HG02588 (cell line): ENCODE measurements around the gene TMEM245.

ENCODE experiments used
- ATAC-seq: cut with Tn5 transposase; IDR thresholded peaks from one replicate; pipeline ENCODE4 v1.9.1; 2021; ENCODE audit warnings: mild to moderate bottlenecking, moderate library complexity; ENCODE audit not compliant: unreplicated experiment

TMEM245 gene

GRCh38 chr9:109119439-109120203, at the start of gene TMEM245:
Gene TMEM245 (minus strand): TSS chr9:109119947. CDS start chr9:109119913, 34 bp downstream.
- ATAC-seq, result peak; percentile 88

- no peak for ATAC-seq
Observed at GRCh38 chr9:109168170-109168569, 48.4 kb upstream of the TMEM245 start.

- no peak for ATAC-seq
Observed at GRCh38 chr9:109167716-109168115, 48.0 kb upstream of the TMEM245 start.

GRCh38 chr9:109166771-109167601, 47.2 kb upstream of the TMEM245 start, which contains the start of gene FRRS1L:
Gene FRRS1L (minus strand): TSS chr9:109167249. CDS start chr9:109167138, 111 bp downstream.
- no peak for ATAC-seq

- no peak for ATAC-seq
Observed at GRCh38 chr9:109166171-109166770, 46.5 kb upstream of the TMEM245 start.

GRCh38 chr9:109164042-109164441, 44.3 kb upstream of the TMEM245 start:
- ATAC-seq, result no peak

- ATAC-seq, result no peak
Observed at GRCh38 chr9:109163194-109163593, 43.4 kb upstream of the TMEM245 start.

- no peak for ATAC-seq
Observed at GRCh38 chr9:109162677-109163076, 42.9 kb upstream of the TMEM245 start.

- no peak for ATAC-seq
Observed at GRCh38 chr9:109161471-109161870, 41.7 kb upstream of the TMEM245 start.

GRCh38 chr9:109159583-109159982, 39.8 kb upstream of the TMEM245 start:
- no peak for ATAC-seq

- no peak for ATAC-seq
Observed at GRCh38 chr9:109158651-109159050, 38.9 kb upstream of the TMEM245 start.

GRCh38 chr9:109156708-109157107, 37.0 kb upstream of the TMEM245 start:
- ATAC-seq, result no peak

- ATAC-seq, result no peak
Observed at GRCh38 chr9:109150925-109151545, 31.3 kb upstream of the TMEM245 start.

GRCh38 chr9:109149722-109150121, 30.0 kb upstream of the TMEM245 start:
- ATAC-seq, result no peak

GRCh38 chr9:109149089-109149488, 29.3 kb upstream of the TMEM245 start:
- ATAC-seq, result no peak

- ATAC-seq, result no peak
Observed at GRCh38 chr9:109145051-109145450, 25.3 kb upstream of the TMEM245 start.

GRCh38 chr9:109143881-109144562, 24.3 kb upstream of the TMEM245 start:
- ATAC-seq, result peak; percentile 91

- no peak for ATAC-seq
Observed at GRCh38 chr9:109141375-109141774, 21.6 kb upstream of the TMEM245 start.

- no peak for ATAC-seq
Observed at GRCh38 chr9:109139851-109140250, 20.1 kb upstream of the TMEM245 start.

- ATAC-seq, result no peak
Observed at GRCh38 chr9:109138421-109138820, 18.7 kb upstream of the TMEM245 start.
